Measurements from ENCODE around the gene UGT1A8. TPM values are rescaled to one million over a fixed set of nuclear protein-coding genes. Genes with fewer than 3 reads are reported as not detected.

UGT1A8 gene
- total and polyA plus RNA-seq, 2 donors (not counting 3 experiments of a cell fraction or from before 2014, with no cell fraction given) = not detected

- no peaks in the 10 kb centered on the region for H3K36me3 ChIP-seq (ENCODE audit: control insufficient read depth in 2 of 2, extremely low read depth in 1 of 2, insufficient read depth in 2 of 2, low read length in 2 of 2)
- ChIA-PET CTCF (no interaction called here), POLR2A (no interaction called here)
- no peak for FAIRE-seq
- H3K27me3 ChIP-seq (ENCODE audit: control insufficient read depth in 2 of 2, insufficient read depth in 2 of 2, low read length in 2 of 2) = no peaks in the 10 kb centered on the region
- dilution Hi-C loops (cut with MboI; ENCODE audit: extremely low pct_ligation_motif_present, low sequenced_read_pairs) = no loop called here
- H3K4me1 ChIP-seq (ENCODE audit: control insufficient read depth, extremely low read depth, insufficient read depth, low read length) = no peaks in the 10 kb centered on the region
- no peak overlapping the region for H3K9ac ChIP-seq (replicated peaks; ENCODE audit: extremely low read depth, insufficient read depth, low read length)
- H3K27ac ChIP-seq (ENCODE audit: insufficient read depth, low read depth, low read length) = no peak overlapping the region
- no TSS peak for BruUV-seq (replicated peaks)
- DNase-seq (ENCODE audit: low read depth, low spot score) = no peak
- no peaks in the 10 kb centered on the region for H3K9me3 ChIP-seq (replicated peaks; ENCODE audit: control insufficient read depth, insufficient read depth, low read length)
- H3K4me3 ChIP-seq (replicated peaks in 1 of 3; ENCODE audit: insufficient read depth in 1 of 3, low read depth in 1 of 3, low read length in 3 of 3) = no peak overlapping the region
- H2AFZ ChIP-seq (ENCODE audit: low read depth, low read length) = no peak overlapping the region
- no peaks in the 10 kb centered on the region for H3K9me1 ChIP-seq (replicated peaks; ENCODE audit: control insufficient read depth, extremely low read depth, insufficient read depth, low read length)
- H3K4me2 ChIP-seq (ENCODE audit: insufficient read depth, low read length) = no peak overlapping the region
- no peaks in the 10 kb centered on the region for H3K79me2 ChIP-seq (ENCODE audit: control insufficient read depth, insufficient read depth, low read length)
- intact Hi-C loops (cut with micrococcal nuclease) = no loop called here
- no peaks in the 10 kb centered on the region for H4K20me1 ChIP-seq (replicated peaks; ENCODE audit: control insufficient read depth, extremely low read depth, insufficient read depth, low read length)
- TF ChIP-seq FOS (IDR thresholded peaks at IDR 0.05; ENCODE audit: borderline replicate concordance, insufficient read depth, low read length) (no peak), JUN (IDR thresholded peaks at IDR 0.05; ENCODE audit: borderline replicate concordance, insufficient read depth, insufficient read length, low read depth) (no peak), GATA2 (IDR thresholded peaks at IDR 0.05; ENCODE audit: insufficient read depth, insufficient read length, low read depth, low read length) (no peak), MYC (IDR thresholded peaks at IDR 0.05; ENCODE audit: low read depth, low read length) (no peak), POLR2A (IDR thresholded peaks at IDR 0.05; ENCODE audit: low read depth, low read length) (no peak), POLR2AphosphoS5 (IDR thresholded peaks at IDR 0.05; ENCODE audit: insufficient read depth, low read depth, low read length) (no peak), EZH2 (IDR thresholded peaks at IDR 0.05; ENCODE audit: borderline replicate concordance, low read depth, low read length, severe bottlenecking) (no peak)
- TF ChIP-seq, protein P1, sequence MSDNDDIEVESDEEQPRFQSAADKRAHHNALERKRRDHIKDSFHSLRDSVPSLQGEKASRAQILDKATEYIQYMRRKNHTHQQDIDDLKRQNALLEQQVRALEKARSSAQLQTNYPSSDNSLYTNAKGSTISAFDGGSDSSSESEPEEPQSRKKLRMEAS (IDR thresholded peaks at IDR 0.05; ENCODE audit: insufficient read depth, insufficient read length) = no peak
- TF ChIP-seq, protein P2, sequence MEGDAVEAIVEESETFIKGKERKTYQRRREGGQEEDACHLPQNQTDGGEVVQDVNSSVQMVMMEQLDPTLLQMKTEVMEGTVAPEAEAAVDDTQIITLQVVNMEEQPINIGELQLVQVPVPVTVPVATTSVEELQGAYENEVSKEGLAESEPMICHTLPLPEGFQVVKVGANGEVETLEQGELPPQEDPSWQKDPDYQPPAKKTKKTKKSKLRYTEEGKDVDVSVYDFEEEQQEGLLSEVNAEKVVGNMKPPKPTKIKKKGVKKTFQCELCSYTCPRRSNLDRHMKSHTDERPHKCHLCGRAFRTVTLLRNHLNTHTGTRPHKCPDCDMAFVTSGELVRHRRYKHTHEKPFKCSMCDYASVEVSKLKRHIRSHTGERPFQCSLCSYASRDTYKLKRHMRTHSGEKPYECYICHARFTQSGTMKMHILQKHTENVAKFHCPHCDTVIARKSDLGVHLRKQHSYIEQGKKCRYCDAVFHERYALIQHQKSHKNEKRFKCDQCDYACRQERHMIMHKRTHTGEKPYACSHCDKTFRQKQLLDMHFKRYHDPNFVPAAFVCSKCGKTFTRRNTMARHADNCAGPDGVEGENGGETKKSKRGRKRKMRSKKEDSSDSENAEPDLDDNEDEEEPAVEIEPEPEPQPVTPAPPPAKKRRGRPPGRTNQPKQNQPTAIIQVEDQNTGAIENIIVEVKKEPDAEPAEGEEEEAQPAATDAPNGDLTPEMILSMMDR (IDR thresholded peaks at IDR 0.05; ENCODE audit: extremely low read depth in 1 of 2, insufficient read depth in 1 of 2, low read depth in 1 of 2, low read length in 2 of 2) = no peak
Measured at GRCh38 chr2:233817361-233817911, 200.0 kb downstream of the UGT1A8 start.

Measured in endothelial cell of umbilical vein (primary cell).